B cell (primary cell): ENCODE data around the gene RAB28. TPM values are rescaled to one million over a fixed set of nuclear protein-coding genes. Genes with fewer than 3 reads are reported as not detected.

Experiments
- ATAC-seq: fragments of 200-7000 bp; cut with Tn5 transposase; one replicate; pipeline ENCODE4 v1.10.0; 2021; ENCODE audit warnings: low read depth, mild to moderate bottlenecking, moderate number of reproducible peaks, moderate library complexity
- CTCF ChIA-PET: fragments of 350-600 bp; sonication (Branson Sonifier 250); formaldehyde crosslinking; loops from one replicate; lab custom pipeline; 2021; ENCODE audit warnings: antibody characterized with exemption, inconsistent platforms; lab: Charles Lee
- POLR2A ChIA-PET: fragments of 350-600 bp; sonication (Branson Sonifier 250); formaldehyde crosslinking; loops from one replicate; lab custom pipeline; 2021; ENCODE audit warnings: antibody characterized with exemption; lab: Charles Lee
- DNase-seq: peaks from one replicate; pipeline ENCODE4 v3.0.0; 2013
- H2AFZ ChIP-seq: 2 replicates; pipeline ENCODE4 v1.6.1; 2012; ENCODE audit warnings: mild to moderate bottlenecking, low read depth, low read length; ENCODE audit not compliant: insufficient read depth, poor library complexity, severe bottlenecking
- H3K27ac ChIP-seq, 2 donors: 1 replicate in 1 of 2; 2 replicates in 1 of 2; pipeline ENCODE4 v1.5.1; 2012 to 2013; ENCODE audit warnings: low read length in 2 of 2, mild to moderate bottlenecking in 2 of 2, moderate library complexity in 1 of 2
- H3K27me3 ChIP-seq, 4 experiments: fragments of 200-600 bp in 1 of 4; sonication (generic) in 1 of 4; replicated peaks in 1 of 4; 1 replicate in 2 of 4; 2 replicates in 2 of 4; pipeline versions ENCODE4 v1.6.1 to v1.7.0; 2013 to 2016; ENCODE audit warnings: low read length in 3 of 4, mild to moderate bottlenecking in 2 of 4, mixed read lengths in 1 of 4, moderate library complexity in 1 of 4; ENCODE audit not compliant: insufficient read depth in 4 of 4, control insufficient read depth in 3 of 4; ENCODE audit errors: control extremely low read depth in 1 of 4
- H3K36me3 ChIP-seq, 2 experiments: replicated peaks in 1 of 2; 1 replicate in 1 of 2; 2 replicates in 1 of 2; pipeline versions ENCODE4 v1.6.1 to v1.7.1; 2013; ENCODE audit warnings: low read length in 1 of 2; ENCODE audit not compliant: insufficient read depth in 2 of 2, control insufficient read depth in 1 of 2; ENCODE audit errors: control extremely low read depth in 1 of 2, extremely low read depth in 1 of 2
- H3K4me1 ChIP-seq, 2 donors: fragments of 200-600 bp in 1 of 2; sonication (generic) in 1 of 2; 1 replicate in 1 of 2; 2 replicates in 1 of 2; pipeline versions ENCODE4 v1.5.1 to v1.6.1; 2013 to 2017; ENCODE audit warnings: low read length in 2 of 2; ENCODE audit not compliant: control insufficient read depth in 2 of 2, insufficient read depth in 2 of 2
- H3K4me2 ChIP-seq: replicated peaks from 2 replicates; pipeline ENCODE3; 2012; ENCODE audit warnings: mild to moderate bottlenecking, low read depth, low read length; ENCODE audit not compliant: poor library complexity, severe bottlenecking
- H3K4me3 ChIP-seq, 5 experiments: fragments of 200-600 bp in 1 of 5; sonication (generic) in 1 of 5; 1 replicate in 3 of 5; 2 replicates in 2 of 5; pipeline versions ENCODE4 v1.5.1 to v1.7.0; 2011 to 2016; ENCODE audit warnings: low read length in 4 of 5, mild to moderate bottlenecking in 4 of 5, low read depth in 2 of 5, control low read depth in 1 of 5, moderate library complexity in 1 of 5; ENCODE audit not compliant: insufficient read depth in 1 of 5; ENCODE audit errors: control extremely low read depth in 1 of 5, extremely low read depth in 1 of 5
- H3K79me2 ChIP-seq: fragments of 200-600 bp; sonication (generic); one replicate; pipeline ENCODE4 v1.6.0; 2016; ENCODE audit warnings: low read length; ENCODE audit not compliant: control insufficient read depth, insufficient read depth
- H3K9ac ChIP-seq: fragments of 200-600 bp; sonication (generic); 2 replicates; pipeline ENCODE4 v1.6.1; 2017; ENCODE audit warnings: mild to moderate bottlenecking, low read length, moderate library complexity
- H3K9me3 ChIP-seq, 3 donors: one replicate each; pipeline versions ENCODE4 v1.6.1 to v1.7.1; 2013; ENCODE audit warnings: low read length in 2 of 3; ENCODE audit not compliant: control insufficient read depth in 2 of 3, insufficient read depth in 1 of 3; ENCODE audit errors: control extremely low read depth in 1 of 3
- H4K20me1 ChIP-seq: 2 replicates; pipeline ENCODE4 v1.6.0; 2012; ENCODE audit warnings: mild to moderate bottlenecking, low read length; ENCODE audit not compliant: insufficient read depth, control insufficient read depth, poor library complexity, severe bottlenecking
- H3K27ac Mint-ChIP-seq: one replicate; pipeline ENCODE4 v1.8.0; 2021; ENCODE audit warnings: mixed read lengths
- H3K27me3 Mint-ChIP-seq: one replicate; pipeline ENCODE4 v1.8.0; 2021; ENCODE audit warnings: mixed read lengths
- H3K4me1 Mint-ChIP-seq: one replicate; pipeline ENCODE4 v1.8.0; 2021; ENCODE audit warnings: mixed read lengths
- H3K4me3 Mint-ChIP-seq: one replicate; pipeline ENCODE4 v1.8.0; 2021; ENCODE audit warnings: mixed read lengths
- H3K9me3 Mint-ChIP-seq: one replicate; pipeline ENCODE4 v1.8.0; 2022; ENCODE audit warnings: mixed read lengths; ENCODE audit not compliant: insufficient read depth
- CTCF ChIP-seq: fragments of 200-600 bp; IDR thresholded peaks from one replicate; pipeline ENCODE4 v1.8.0; 2022; ENCODE audit warnings: antibody characterized with exemption, mild to moderate bottlenecking
- EZH2 ChIP-seq: IDR thresholded peaks from 2 replicates; pipeline ENCODE4 v1.6.1; 2012; ENCODE audit warnings: borderline replicate concordance, low read depth, mild to moderate bottlenecking, moderate library complexity, low read length; ENCODE audit not compliant: insufficient read depth, poor library complexity, severe bottlenecking
- WGBS: methylation state at CpG from one replicate; pipeline ENCODE4 v1.1.5; 2013; ENCODE audit warnings: missing lambda C conversion rate; ENCODE audit not compliant: insufficient coverage; 5-methylcytosine and 5-hydroxymethylcytosine counted together
- intact Hi-C: fragments of 100-400 bp; cut with micrococcal nuclease; formaldehyde crosslinking; loops from one replicate; pipeline ENCODE4 v1.10.0; 2022
- polyA plus RNA-seq: library from polyadenylated mRNA; depleted of rRNA; stranded (reverse); fragments of >200 nt; gene quantifications from 2 replicates; pipeline ENCODE4 v1.2.3, GENCODE V29; 2012
- total RNA-seq, 2 donors: library from RNA; stranded (reverse); fragments of 120-200 nt in 1 of 2; gene quantifications; 1 replicate in 1 of 2; 2 replicates in 1 of 2; pipeline versions ENCODE4 v1.2.3 to v1.2.4, GENCODE V29; 2013 to 2022

Gene RAB28
- total and polyA plus RNA-seq, 2 donors (not counting 1 experiment from before 2014, with no cell fraction given): 7.2 to 17.4 TPM

- no peaks in the 10 kb centered on the region for H3K27me3 Mint-ChIP-seq
- Histone ChIP-seq H3K4me3 (no peak overlapping the region), H3K27ac (no peak overlapping the region), H2AFZ (no peak overlapping the region), H4K20me1 (no peaks in the 10 kb centered on the region), H3K36me3 (no peaks in the 10 kb centered on the region), H3K9ac (no peak overlapping the region), H3K9me3 (no peaks in the 10 kb centered on the region), H3K4me2 (no peak overlapping the region), H3K27me3 (no peaks in the 10 kb centered on the region), H3K4me1 (no peaks in the 10 kb centered on the region), H3K79me2 (no peaks in the 10 kb centered on the region)
- no peak overlapping the region for H3K4me3 Mint-ChIP-seq
- ATAC-seq (no peak), DNase-seq (no peak)
- intact Hi-C loops: no loop called here
- ChIA-PET POLR2A (no interaction called here), CTCF (no interaction called here)
- no peak overlapping the region for H3K27ac Mint-ChIP-seq
- 86% methylated on average over 3 of the region's 3 CpGs for WGBS
- H3K4me1 Mint-ChIP-seq: no peaks in the 10 kb centered on the region
- H3K9me3 Mint-ChIP-seq: no peaks in the 10 kb centered on the region
- no peak for TF ChIP-seq EZH2
- no peak for TF ChIP-seq CTCF
These were observed 154.2 kb downstream of the RAB28 start for GRCh38 chr4:13329963-13330362.

- intact Hi-C loops: no loop called here
These were observed 154.7 kb downstream of the RAB28 start for GRCh38 chr4:13329340-13329850.

More at GRCh38 chr4:13329340-13329850, 154.7 kb downstream of the RAB28 start:
- Histone ChIP-seq H3K4me2 (no peak overlapping the region), H3K4me3 (no peak overlapping the region), H3K27ac (no peak overlapping the region), H3K9me3 (no peaks in the 10 kb centered on the region), H3K79me2 (no peaks in the 10 kb centered on the region), H3K27me3 (no peaks in the 10 kb centered on the region), H4K20me1 (no peaks in the 10 kb centered on the region), H3K36me3 (no peaks in the 10 kb centered on the region), H2AFZ (no peak overlapping the region), H3K4me1 (no peaks in the 10 kb centered on the region), H3K9ac (no peak overlapping the region)
- Mint-ChIP-seq H3K27me3 (no peaks in the 10 kb centered on the region), H3K9me3 (no peaks in the 10 kb centered on the region), H3K4me1 (no peaks in the 10 kb centered on the region), H3K4me3 (no peak overlapping the region), H3K27ac (no peak overlapping the region)
- ChIA-PET CTCF (no interaction called here), POLR2A (no interaction called here)
- ATAC-seq (no peak), DNase-seq (no peak)
- no peak for TF ChIP-seq EZH2
- no peak for TF ChIP-seq CTCF
- no CpG with 5 or more reads among the region's 1 CpG for WGBS
